Astrocyte (in vitro differentiated cells and primary cell): ENCODE data around the gene TPM4. TPM values are rescaled to one million over a fixed set of nuclear protein-coding genes. Genes with fewer than 3 reads are reported as not detected.

Experiments used
- DNase-seq: peaks from one replicate; pipeline ENCODE4 v3.0.0-alpha.2; 2010; ENCODE audit warnings: low read depth
- FAIRE-seq: peaks from 2 replicates; lab custom pipeline; 2011; peaks lifted over from hg19 to GRCh38; lab: Jason Lieb, UNC
- H2AFZ ChIP-seq: 2 replicates; pipeline ENCODE4 v1.6.0; 2012; ENCODE audit warnings: low read depth, low read length, inconsistent platforms
- H3K27ac ChIP-seq: 2 replicates; pipeline ENCODE4 v1.5.1; 2011; ENCODE audit warnings: low read depth, low read length, inconsistent platforms
- H3K27me3 ChIP-seq: 2 replicates; pipeline ENCODE4 v1.6.0; 2011; ENCODE audit warnings: low read length, inconsistent platforms; ENCODE audit not compliant: insufficient read depth
- H3K36me3 ChIP-seq: 2 replicates; pipeline ENCODE4 v1.5.1; 2011; ENCODE audit warnings: low read length, inconsistent platforms; ENCODE audit not compliant: insufficient read depth
- H3K4me1 ChIP-seq: 2 replicates; pipeline ENCODE4 v1.5.1; 2011; ENCODE audit warnings: low read length, inconsistent platforms; ENCODE audit not compliant: insufficient read depth
- H3K4me2 ChIP-seq: 2 replicates; pipeline ENCODE4 v1.6.0; 2012; ENCODE audit warnings: low read length, inconsistent platforms
- H3K4me3 ChIP-seq: 2 replicates; pipeline ENCODE4 v1.5.1; 2011; ENCODE audit warnings: low read depth, mild to moderate bottlenecking, low read length, inconsistent platforms; ENCODE audit not compliant: insufficient read depth
- H3K79me2 ChIP-seq: 2 replicates; pipeline ENCODE4 v1.6.0; 2012; ENCODE audit warnings: mild to moderate bottlenecking, low read length, inconsistent platforms; ENCODE audit not compliant: insufficient read depth
- H3K9ac ChIP-seq: 2 replicates; pipeline ENCODE4 v1.6.0; 2012; ENCODE audit warnings: mild to moderate bottlenecking, low read length, inconsistent platforms
- H3K9me3 ChIP-seq: 2 replicates; pipeline ENCODE4 v1.5.1; 2012; ENCODE audit warnings: low read depth, mild to moderate bottlenecking, low read length, inconsistent platforms; ENCODE audit not compliant: insufficient read depth
- H4K20me1 ChIP-seq: 2 replicates; pipeline ENCODE4 v1.6.0; 2012; ENCODE audit warnings: low read length, inconsistent platforms; ENCODE audit not compliant: insufficient read depth
- H3K27ac Mint-ChIP-seq: one replicate; pipeline ENCODE4 v1.8.0; 2021; ENCODE audit warnings: mild to moderate bottlenecking, mixed read lengths; ENCODE audit not compliant: unreplicated experiment
- H3K27me3 Mint-ChIP-seq: one replicate; pipeline ENCODE4 v1.8.0; 2021; ENCODE audit warnings: low read depth, mixed read lengths; ENCODE audit not compliant: unreplicated experiment
- H3K36me3 Mint-ChIP-seq: one replicate; pipeline ENCODE4 v1.8.0; 2021; ENCODE audit warnings: low read depth, mixed read lengths; ENCODE audit not compliant: unreplicated experiment
- H3K4me1 Mint-ChIP-seq: one replicate; pipeline ENCODE4 v1.8.0; 2021; ENCODE audit warnings: low read depth, mixed read lengths; ENCODE audit not compliant: unreplicated experiment
- H3K4me3 Mint-ChIP-seq: one replicate; pipeline ENCODE4 v1.8.0; 2021; ENCODE audit warnings: mild to moderate bottlenecking, moderate library complexity, mixed read lengths; ENCODE audit not compliant: unreplicated experiment
- H3K9me3 Mint-ChIP-seq: one replicate; pipeline ENCODE4 v1.8.0; 2021; ENCODE audit warnings: mild to moderate bottlenecking, mixed read lengths; ENCODE audit not compliant: unreplicated experiment
- CTCF ChIP-seq: IDR thresholded peaks from 2 replicates; pipeline ENCODE4 v1.5.1; 2011; ENCODE audit warnings: low read depth, mild to moderate bottlenecking, inconsistent platforms, low read length, moderate library complexity; ENCODE audit not compliant: insufficient read depth
- EZH2 ChIP-seq: IDR thresholded peaks from 2 replicates; pipeline ENCODE4 v1.6.1; 2012; ENCODE audit warnings: mild to moderate bottlenecking, low read length, inconsistent platforms; ENCODE audit not compliant: insufficient read depth
- total RNA-seq: library from RNA; stranded (reverse); gene quantifications from 2 replicates; pipeline ENCODE4 v1.2.1, GENCODE V29; 2021

TPM4 gene
- total RNA-seq, 1 donor from 2014 or later, result 811 TPM

GRCh38 chr19:16121967-16122366, 45.7 kb downstream of the TPM4 start:
- H2AFZ ChIP-seq, result no peak overlapping the region
- no peak overlapping the region for H3K4me3 ChIP-seq
- H3K36me3 ChIP-seq, result peaks cover 21% of the 10 kb centered on the region
- peaks cover 22% of the 10 kb centered on the region for H3K36me3 Mint-ChIP-seq
- H3K79me2 ChIP-seq, result peaks cover 6% of the 10 kb centered on the region
- no peaks in the 10 kb centered on the region for H3K27me3 Mint-ChIP-seq
- no peak overlapping the region for H3K4me2 ChIP-seq
- H3K4me1 ChIP-seq, result no peaks in the 10 kb centered on the region
- TF ChIP-seq CTCF, result no peak
- peaks cover 28% of the 10 kb centered on the region for H4K20me1 ChIP-seq
- no peak overlapping the region for H3K9ac ChIP-seq
- no peaks in the 10 kb centered on the region for H3K27me3 ChIP-seq
- no peak for FAIRE-seq
- DNase-seq, result no peak
- H3K27ac ChIP-seq, result no peak overlapping the region
- no peak overlapping the region for H3K4me3 Mint-ChIP-seq
- H3K9me3 ChIP-seq, result no peaks in the 10 kb centered on the region
- no peaks in the 10 kb centered on the region for H3K9me3 Mint-ChIP-seq
- no peak overlapping the region for H3K27ac Mint-ChIP-seq
- H3K4me1 Mint-ChIP-seq, result peaks cover 1% of the 10 kb centered on the region

- Histone ChIP-seq H3K79me2 (no peaks in the 10 kb centered on the region), H3K27ac (no peak overlapping the region), H3K4me3 (no peak overlapping the region), H3K9me3 (no peaks in the 10 kb centered on the region), H3K9ac (no peak overlapping the region), H3K4me1 (no peaks in the 10 kb centered on the region), H4K20me1 (peaks cover 12% of the 10 kb centered on the region), H3K27me3 (no peaks in the 10 kb centered on the region), H3K4me2 (no peak overlapping the region), H2AFZ (no peak overlapping the region), H3K36me3 (peaks cover 20% of the 10 kb centered on the region)
- Mint-ChIP-seq H3K36me3 (peaks cover 23% of the 10 kb centered on the region), H3K4me1 (no peaks in the 10 kb centered on the region), H3K4me3 (no peak overlapping the region), H3K27me3 (no peaks in the 10 kb centered on the region), H3K9me3 (no peaks in the 10 kb centered on the region), H3K27ac (no peak overlapping the region)
- FAIRE-seq (no peak), DNase-seq (no peak)
- no peak for TF ChIP-seq EZH2
- TF ChIP-seq CTCF, result no peak
Measured at GRCh38 chr19:16124953-16125352, 48.7 kb downstream of the TPM4 start.

GRCh38 chr19:16125737-16126495, 49.6 kb downstream of the TPM4 start:
- Mint-ChIP-seq H3K27ac (no peak overlapping the region), H3K36me3 (peaks cover 28% of the 10 kb centered on the region), H3K4me3 (no peak overlapping the region), H3K4me1 (no peaks in the 10 kb centered on the region), H3K9me3 (no peaks in the 10 kb centered on the region), H3K27me3 (no peaks in the 10 kb centered on the region)
- Histone ChIP-seq H3K27me3 (no peaks in the 10 kb centered on the region), H4K20me1 (peaks cover 12% of the 10 kb centered on the region), H3K4me3 (no peak overlapping the region), H3K4me2 (no peak overlapping the region), H3K36me3 (peaks cover 25% of the 10 kb centered on the region), H3K9ac (no peak overlapping the region), H2AFZ (no peak overlapping the region), H3K4me1 (no peaks in the 10 kb centered on the region), H3K9me3 (no peaks in the 10 kb centered on the region), H3K27ac (no peak overlapping the region), H3K79me2 (no peaks in the 10 kb centered on the region)
- FAIRE-seq, result no peak
- DNase-seq, result no peak
- TF ChIP-seq EZH2 (no peak), CTCF (no peak)
